Raji (cell line): Measurements from ENCODE around the gene BIRC2.

Experiments used
- POLR2A ChIP-seq: IDR thresholded peaks from 2 replicates; pipeline ENCODE4 v1.6.1; 2011; ENCODE audit warnings: low read depth, low read length, control low read depth; ENCODE audit not compliant: insufficient read depth

The BIRC2 gene

GRCh38 chr11:102346748-102347461 lies at the start of gene BIRC2:
BIRC2 (plus strand) TSS chr11:102347214; CDS start chr11:102349855, 2,641 bp downstream.
- peak; percentile 81 for TF ChIP-seq POLR2A

GRCh38 chr11:102302241-102302640 lies 44.8 kb upstream of the BIRC2 start:
- no peak for TF ChIP-seq POLR2A

DNA sequence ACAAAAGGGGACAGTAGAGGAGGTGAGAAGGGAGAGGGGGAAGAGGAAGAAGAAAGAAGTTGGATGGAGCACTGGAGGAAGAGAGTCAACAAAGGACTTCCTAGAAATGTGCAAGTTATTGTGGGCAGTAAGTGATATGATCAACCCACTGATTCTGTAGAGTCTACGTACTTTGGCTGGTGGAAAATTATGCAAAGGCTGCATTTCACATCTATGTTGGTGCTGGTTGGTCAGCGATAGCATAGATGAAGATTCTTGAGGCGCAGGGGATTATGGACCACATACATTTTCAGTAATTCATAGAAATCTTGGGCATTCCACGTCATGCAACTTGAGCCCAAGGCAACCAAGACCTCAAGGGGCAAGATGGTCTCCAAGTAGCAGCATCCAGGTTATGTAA lies 42.3 kb upstream of the BIRC2 start:
- TF ChIP-seq POLR2A, result no peak

- no peak for TF ChIP-seq POLR2A
Measured at GRCh38 chr11:102305352-102306047, 41.5 kb upstream of the BIRC2 start.

DNA sequence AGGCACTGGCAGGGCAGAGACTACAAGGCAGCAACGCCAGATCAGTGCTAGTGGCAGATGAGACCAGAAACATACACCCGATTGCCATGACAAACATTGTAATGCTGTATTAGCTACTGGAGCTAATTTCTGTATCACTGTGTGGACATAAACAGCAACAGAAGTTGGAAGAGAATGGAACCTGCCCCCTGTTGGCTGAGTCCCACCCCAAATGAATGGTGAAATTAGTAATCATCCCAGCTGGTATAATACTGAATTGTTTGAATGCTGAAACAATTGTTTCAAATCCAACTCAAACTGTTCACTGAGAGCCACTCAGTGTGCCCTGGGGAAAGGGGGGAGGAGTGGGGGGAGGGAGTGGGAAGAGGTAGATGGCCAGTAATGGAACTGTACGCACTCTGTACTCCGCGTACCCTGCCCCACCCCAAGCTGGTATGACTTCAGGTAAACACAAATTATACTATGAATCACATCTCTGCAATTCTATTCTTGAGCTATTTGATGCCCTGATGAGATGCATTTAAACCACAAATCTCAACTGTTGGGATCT lies 40.9 kb upstream of the BIRC2 start:
- TF ChIP-seq POLR2A, result peak; percentile 11; the same call in 1 of the 2 replicates

GRCh38 chr11:102306817-102307726 lies 39.9 kb upstream of the BIRC2 start:
- peak; percentile 54; the same call in 1 of the 2 replicates for TF ChIP-seq POLR2A

GRCh38 chr11:102307727-102308038 lies 39.3 kb upstream of the BIRC2 start:
- no peak for TF ChIP-seq POLR2A

DNA sequence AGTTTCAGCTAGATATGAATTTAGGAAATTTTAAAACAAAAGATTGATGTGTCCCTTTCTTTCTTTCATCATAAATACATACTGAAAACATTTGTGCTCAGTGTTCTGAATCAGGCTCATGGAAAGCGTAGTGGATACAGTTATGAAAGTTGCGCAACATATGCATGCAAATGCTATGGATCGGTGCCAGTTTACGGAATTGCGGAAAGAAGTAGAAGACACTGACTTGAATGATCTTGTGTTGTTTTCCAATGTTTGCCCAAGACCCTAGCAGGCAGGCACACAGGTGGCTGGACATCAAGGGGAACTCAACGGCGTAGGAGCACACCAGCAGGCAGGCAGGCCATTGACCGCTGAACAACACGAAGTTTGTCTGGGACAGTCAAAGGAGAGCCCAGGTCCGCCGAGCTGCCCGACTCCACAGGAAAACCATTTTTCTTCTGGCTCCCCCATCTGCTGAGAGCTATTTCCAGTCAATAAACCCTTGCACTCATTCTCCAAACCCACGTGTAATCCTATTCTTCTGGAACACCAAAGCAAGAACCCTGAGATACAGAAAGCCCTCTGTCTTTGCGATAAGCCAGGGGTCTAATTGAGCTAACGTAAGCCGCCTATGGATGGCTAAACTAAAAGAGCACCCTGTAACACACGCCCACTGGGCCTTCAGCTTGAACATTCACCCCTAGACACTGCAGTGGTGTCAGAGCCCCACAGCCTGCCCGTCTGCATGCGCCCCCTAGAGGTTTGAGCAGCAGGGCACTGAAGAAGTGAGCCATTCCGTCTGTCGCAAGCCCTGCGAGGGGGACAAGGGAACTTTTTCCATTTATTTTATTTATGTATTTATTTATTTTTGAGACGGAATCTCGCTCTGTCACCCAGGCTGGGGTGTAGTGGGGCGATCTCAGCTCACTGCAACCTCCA lies 37.1 kb upstream of the BIRC2 start:
- TF ChIP-seq POLR2A, result no peak

- TF ChIP-seq POLR2A, result no peak
Measured at GRCh38 chr11:102312667-102313066, 34.3 kb upstream of the BIRC2 start.

DNA sequence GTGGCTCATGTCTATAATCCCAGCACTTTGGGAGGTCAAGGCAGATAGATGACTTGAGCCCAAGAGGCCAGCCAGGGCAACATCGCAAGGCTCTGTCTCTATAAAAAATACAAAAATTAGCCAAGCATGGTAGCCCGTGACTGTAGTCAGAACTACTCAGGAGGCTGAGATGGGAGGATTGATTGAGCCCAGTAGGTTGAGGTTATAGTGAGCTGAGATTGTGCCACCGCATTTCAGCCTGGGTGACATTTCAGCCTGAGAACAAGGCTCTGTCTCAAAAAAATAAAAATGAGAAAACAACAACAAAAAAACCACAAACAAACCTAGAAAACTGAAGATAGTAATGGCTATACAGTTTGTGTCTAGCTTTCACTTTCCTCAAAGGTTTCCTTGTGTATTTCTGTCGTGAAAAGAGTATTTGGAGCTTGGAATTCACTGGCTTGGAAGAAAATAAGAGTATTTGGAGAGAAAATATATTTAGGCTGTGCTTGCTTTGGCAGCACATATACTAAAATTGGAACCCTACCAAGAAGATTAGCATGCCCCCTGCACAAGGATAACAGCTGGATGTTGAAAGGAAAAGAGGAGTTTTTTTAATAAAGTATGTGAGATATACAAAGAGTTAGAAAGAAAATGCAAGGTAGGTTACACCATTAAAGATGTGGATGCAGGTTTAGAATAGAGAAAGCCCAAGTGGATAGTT lies 33.6 kb upstream of the BIRC2 start:
- TF ChIP-seq POLR2A, result no peak

GRCh38 chr11:102314784-102315183 lies 32.2 kb upstream of the BIRC2 start:
- no peak for TF ChIP-seq POLR2A

GRCh38 chr11:102316346-102316904 lies 30.6 kb upstream of the BIRC2 start:
- no peak for TF ChIP-seq POLR2A

GRCh38 chr11:102317099-102317767 lies 29.8 kb upstream of the BIRC2 start, which contains the start of gene BIRC3:
BIRC3 (plus strand) TSS chr11:102317484; CDS start chr11:102324510, 7,026 bp downstream.
- peak; percentile 100 for TF ChIP-seq POLR2A
